Left renal cortex interstitium (tissue), 4 donors: ENCODE data around the gene CSNK1A1. TPM values are rescaled to one million over a fixed set of nuclear protein-coding genes. Genes with fewer than 3 reads are reported as not detected.
"Not testable (repeated sequence)": the region's sequence is repeated elsewhere in the genome, so short reads cannot be mapped to it uniquely, and the experiment has no call there.

Experiments
- DNase-seq, 4 donors: peaks; one replicate each; pipeline ENCODE4 v3.0.0-alpha.2; 2013; ENCODE audit warnings: low read depth in 4 of 4, low spot score in 2 of 4, missing footprints in 1 of 4
- polyA plus RNA-seq, 4 donors: library from polyadenylated mRNA; unstranded; fragments of 120-200 nt; gene quantifications; one replicate each; pipeline ENCODE4 v1.2.1, GENCODE V29; 2013; ENCODE audit not compliant: insufficient read length in 4 of 4

CSNK1A1 gene
- polyA plus RNA-seq, 4 donors = 171 to 211 (median 185) TPM

DNA sequence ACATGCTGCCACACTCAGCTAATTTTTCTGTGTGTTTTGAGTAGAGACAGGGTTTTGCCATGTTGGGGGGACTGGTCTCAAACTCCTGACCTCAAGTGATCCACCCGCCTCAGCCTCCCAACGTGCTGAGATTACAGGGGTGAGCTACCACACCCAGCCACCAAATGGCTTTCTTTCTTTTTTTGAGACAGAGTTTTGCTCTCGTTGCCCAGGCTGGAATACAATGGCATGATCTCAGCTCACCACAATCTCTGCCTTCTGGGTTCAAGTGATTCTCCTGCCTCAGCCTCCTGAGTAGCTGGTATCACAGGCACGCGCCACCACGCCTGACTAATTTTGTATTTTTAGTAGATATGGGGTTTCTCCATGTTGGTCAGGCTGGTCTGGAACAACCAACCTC, 15.5 kb downstream of the CSNK1A1 start:
- DNase-seq = not testable (repeated sequence)

GRCh38 chr5:149532413-149532812, 18.8 kb downstream of the CSNK1A1 start:
- no peak for DNase-seq

- no peak for DNase-seq
These were observed 21.8 kb downstream of the CSNK1A1 start for GRCh38 chr5:149529463-149529862.

GRCh38 chr5:149528281-149529060, 22.8 kb downstream of the CSNK1A1 start:
- DNase-seq = no peak

DNA sequence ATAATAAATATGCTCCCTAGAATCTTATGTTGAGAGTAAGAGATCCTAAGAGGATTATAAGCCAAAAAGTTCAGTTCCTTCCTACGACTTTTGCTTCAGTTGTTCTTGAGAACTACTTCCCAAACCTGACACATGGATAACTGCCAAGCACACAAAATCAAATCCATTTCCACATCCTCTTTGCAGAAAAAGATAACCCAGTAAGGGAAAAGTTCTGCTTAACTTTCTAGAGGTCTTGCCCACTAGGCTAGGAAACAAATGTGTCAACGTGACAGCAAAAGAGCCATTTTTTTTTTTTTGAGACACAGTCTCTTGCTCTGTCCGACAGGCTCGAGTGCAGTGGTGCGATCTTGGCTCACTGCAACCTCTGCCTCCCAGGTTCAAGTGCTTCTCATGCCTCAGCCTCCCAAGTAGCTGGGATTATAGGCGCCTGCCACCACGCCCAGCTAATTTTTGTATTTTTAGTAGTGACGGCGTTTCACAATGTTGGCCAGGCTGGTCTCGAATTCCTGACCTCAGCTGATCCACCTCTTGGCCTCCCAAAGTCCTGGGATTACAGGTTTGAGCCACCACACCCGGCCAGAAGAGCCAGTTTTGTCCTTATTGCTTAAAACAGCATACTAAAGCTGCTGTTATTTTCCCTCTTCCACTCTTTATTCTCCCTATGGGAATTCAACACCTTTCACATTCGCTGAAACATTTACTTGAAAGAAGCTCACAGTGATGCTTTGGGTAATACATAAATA, 24.2 kb downstream of the CSNK1A1 start:
- no peak for DNase-seq

DNA sequence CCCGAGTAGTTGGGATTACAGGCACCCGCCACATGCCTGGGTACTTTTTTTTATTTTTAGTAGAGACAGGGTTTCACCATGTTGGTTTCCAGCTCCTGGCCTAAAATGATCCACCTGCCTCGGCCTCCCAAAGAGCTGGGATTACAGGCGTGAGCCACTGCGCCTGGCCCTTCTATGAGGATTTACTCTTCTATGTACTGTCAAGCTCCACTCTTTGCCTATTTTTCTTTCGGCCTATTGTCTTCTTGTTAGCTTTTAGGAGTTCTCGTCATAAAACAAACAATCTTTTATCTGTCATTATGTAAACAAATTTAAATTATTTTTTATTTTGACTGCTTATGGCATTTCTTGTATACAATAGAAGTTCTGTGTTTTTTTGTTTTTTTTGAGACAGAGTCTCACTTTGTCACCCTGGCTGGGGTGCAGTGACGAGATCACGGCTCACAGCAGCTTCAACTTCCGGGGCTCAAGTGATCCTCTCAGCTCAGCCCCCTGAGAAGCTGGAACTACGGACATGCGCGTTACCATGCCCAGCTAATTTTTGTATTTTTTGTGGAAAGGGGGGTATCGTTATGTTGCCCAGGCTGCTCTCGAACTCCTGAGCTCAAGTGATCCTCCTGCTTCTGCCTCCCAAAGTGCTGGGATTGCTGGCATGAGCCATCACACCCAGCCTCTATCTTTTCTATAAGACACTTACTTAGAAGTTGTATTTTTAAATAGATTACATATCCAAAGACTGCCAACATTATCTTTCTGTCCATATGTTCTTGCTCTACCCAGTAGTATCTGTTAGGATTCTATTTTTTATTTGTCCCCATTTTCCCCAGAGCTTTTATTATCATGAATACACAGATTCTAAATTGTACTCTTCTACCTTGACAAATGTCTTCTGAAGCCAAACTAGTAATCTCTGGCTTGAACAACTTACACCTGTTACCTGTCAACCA, 29.2 kb downstream of the CSNK1A1 start:
- no peak for DNase-seq

DNA sequence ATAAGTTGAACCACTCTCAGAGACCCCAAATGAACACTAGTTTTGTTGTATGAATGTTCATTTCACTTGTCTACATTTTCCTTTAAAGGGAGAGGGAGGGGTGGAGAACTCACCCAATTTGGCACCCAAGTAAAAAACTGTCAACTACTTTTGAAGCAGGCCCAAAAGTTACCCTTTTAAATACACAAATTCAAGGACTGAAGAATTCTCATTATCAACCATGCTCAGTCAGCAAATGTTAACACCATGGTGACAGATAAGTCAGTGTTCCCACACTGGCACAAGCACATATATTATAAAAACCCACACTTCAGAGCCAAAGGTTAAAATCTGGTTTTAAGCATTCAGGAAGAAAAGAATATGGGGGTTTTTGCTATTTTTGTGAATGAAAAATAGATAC, 31.6 kb downstream of the CSNK1A1 start:
- DNase-seq = no peak

DNA sequence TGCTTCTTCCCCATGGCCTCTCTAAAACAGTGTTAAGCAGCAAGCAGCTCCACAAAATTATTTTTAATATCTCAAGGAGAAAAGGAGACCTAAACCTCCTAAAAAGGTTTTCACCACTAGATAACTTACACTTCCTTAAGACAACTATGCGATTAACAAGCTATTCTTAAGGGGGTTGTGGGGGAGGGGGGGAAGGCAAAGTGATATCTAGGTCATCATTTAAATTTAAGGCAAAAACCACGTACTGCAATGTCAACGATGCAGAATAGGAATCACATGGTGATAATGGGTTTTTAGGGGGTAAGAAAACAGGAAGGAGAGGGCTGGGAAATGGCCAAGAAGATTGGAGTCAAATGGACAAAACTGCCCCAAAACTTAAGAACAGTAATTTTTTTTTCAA, 32.6 kb downstream of the CSNK1A1 start:
- DNase-seq = no peak

GRCh38 chr5:149517461-149518122, 33.6 kb downstream of the CSNK1A1 start:
- no peak for DNase-seq

DNA sequence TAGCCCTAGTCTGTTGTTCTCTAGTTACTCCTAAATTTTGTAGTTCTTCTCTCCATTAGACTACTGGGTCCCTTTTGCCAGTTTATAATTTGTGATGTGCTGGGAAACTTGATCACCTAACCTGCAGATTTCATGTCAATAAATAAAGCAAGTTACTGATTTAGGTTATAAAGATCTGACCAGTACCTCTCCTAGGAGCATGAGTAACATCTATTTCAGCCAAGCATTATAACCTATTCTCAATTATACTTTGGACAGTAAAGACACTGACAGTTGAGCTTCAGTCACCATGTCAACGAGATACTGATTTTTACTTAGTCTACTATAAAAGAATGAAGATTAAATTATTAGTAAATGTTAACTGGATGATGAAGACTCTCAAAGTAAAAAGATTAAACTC, 36.7 kb downstream of the CSNK1A1 start:
- DNase-seq = no peak

DNA sequence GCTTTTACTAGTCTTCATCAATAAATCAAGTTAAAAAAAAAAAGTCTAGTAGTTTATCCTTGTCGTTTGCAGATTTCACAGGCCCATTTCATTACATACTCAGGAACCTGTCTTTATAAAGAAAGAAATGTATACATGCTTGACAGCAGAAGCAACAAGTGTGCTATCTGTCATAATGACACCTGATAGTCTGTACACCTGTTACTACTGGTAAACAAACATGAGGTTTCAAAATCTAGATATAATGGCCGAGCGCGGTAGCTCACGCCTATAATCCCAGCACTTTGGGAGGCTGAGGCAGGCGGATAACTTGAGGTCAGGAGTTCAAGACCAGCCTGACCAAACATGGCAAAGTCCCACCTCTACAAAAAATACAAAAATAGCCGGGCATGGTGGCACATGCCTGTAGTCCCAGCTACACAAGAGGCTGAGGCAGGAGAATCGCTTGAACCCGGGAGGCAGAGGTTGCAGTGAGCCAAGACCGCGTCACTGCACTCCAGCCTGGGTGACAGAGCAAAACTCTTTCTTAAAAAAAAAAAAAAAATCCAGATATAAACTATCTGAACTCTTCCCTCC, 37.8 kb downstream of the CSNK1A1 start:
- DNase-seq = not testable (repeated sequence)

DNA sequence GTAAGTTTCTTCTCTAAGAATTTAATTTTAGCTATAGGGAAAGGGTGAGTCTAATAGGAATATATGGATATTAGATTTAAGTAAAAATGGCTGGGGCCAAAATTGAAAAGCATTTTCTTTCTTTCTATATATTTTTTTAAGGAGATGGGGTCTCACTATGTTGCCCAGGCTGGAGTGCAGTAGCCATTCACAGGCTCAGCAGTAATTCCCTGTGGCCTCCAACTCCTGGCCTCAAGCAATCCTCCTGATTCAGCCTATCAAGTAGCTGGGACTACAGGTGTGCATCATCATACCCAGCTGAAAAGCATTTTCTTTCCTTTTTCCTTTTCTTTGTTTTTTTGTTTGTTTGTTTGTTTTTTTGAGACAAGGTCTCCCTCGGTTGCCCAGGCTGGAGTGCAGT, 41.1 kb downstream of the CSNK1A1 start:
- no peak for DNase-seq

DNA sequence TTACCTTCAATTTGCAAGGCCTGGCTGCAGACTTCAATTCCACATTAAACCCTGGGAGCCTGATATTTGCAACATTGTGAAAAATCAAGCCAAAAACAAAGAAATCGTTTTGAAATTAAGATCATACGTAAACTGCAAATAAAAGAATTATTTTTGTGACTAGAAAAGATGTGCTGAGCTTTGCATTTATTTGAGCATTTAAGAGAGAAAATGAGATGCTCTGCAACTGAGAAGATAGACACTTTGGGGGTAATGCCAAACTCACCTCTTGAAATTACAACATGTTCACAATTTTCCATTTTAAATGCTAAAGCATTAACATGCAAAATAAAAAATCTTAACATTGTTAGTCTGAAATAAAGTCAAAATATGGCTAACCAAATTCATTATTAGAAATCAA, 46.6 kb downstream of the CSNK1A1 start:
- no peak for DNase-seq

- DNase-seq = no peak
These were observed 48.2 kb downstream of the CSNK1A1 start for GRCh38 chr5:149503006-149503405.

- DNase-seq = no peak
These were observed 50.2 kb downstream of the CSNK1A1 start for GRCh38 chr5:149500922-149501582.

DNA sequence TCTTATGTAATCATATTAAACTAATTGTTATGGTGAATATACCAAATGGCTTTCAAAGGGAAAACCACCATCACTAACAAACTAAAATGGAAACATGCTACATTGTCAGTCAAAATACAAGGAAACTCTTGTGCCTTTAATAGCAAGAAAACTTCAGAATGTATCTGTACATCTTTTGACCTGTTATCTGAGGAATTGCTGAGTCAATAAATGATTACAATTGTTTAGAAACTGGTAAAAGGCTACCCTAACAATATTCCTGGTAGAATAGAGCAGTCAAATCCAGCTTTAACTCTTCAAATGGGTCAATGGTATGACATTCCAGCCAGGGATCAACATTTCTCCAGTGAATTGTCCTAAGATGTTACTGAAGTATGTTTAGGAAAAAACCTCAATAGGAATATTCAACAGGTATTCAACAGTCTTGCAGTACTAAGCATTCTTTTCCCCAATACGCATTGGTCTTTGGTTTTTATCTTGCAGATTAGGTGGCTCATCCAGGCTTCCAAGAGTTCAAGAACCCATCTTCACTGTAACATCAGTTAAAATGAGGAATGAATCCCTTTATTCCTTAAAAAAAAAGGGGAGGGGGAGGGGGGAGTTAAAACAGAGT, 52.4 kb downstream of the CSNK1A1 start:
- DNase-seq = no peak

DNA sequence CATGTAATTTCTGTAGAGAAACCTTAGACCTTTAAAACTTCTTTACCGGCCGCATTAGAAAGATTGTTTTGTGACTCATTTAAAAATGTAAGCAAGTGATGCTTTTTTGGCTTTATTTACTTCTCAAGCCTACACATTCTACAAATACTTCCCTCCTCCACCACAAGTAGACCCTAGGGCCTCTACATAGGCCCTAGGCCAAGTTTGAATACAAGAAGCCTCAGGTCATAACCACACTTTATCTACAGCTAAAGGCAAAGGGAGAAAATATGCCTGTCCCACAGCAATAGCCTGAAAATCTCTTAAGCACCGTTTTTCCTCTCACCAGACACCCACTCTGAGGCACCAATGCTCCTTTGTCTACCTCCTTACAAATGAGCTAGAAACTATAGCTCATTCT, 53.9 kb downstream of the CSNK1A1 start:
- DNase-seq = no peak

DNA sequence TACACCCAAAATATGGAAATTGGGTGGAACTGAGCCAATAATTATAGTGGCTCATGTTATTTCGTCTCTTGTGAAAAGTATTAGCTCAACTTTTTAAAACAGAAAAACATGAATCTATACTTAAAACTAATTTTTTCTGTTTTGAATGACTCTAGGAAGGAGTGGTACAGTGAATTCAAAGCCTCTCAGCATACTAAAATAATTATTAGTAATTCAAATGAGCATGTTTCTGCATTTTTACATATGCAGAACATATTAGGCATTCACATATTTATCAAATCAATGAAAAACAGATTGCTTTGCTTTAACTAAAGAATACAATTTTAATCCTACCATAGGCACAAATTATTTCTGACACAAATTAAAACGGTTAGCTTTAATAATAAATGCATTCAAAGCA, 54.3 kb downstream of the CSNK1A1 start:
- DNase-seq = no peak

GRCh38 chr5:149496166-149496565, 55.1 kb downstream of the CSNK1A1 start:
- DNase-seq = no peak
